Activated CD4-positive, alpha-beta T cell treated with anti-CD3 and anti-CD28 coated beads, Interleukin-2, amount 50 U/mL, for 48 hours (primary cell): ENCODE results near the gene CCDC74A.
A peak's percentile ranks its signal among the peaks of the same experiment; 100 is the strongest.
"Not testable (repeated sequence)": the region's sequence is repeated elsewhere in the genome, so short reads cannot be mapped to it uniquely, and the experiment has no call there.

Experiments
- DNase-seq, 2 experiments: peaks; one replicate each; pipeline ENCODE4 v3.0.0-alpha.2; 2020

CCDC74A gene

GRCh38 chr2:131527131-131528001 lies at the start of gene CCDC74A:
TSS of gene CCDC74A (plus strand) at chr2:131527888. CDS start at chr2:131527971, 83 bp downstream.
- peak; percentile 78 to 84 for DNase-seq

GRCh38 chr2:131478074-131478849 lies 49.4 kb upstream of the CCDC74A start:
- DNase-seq: not testable (repeated sequence)

GRCh38 chr2:131478850-131479461 lies 48.7 kb upstream of the CCDC74A start:
- not testable (repeated sequence) for DNase-seq

GRCh38 chr2:131480351-131480750 lies 47.3 kb upstream of the CCDC74A start:
- DNase-seq: not testable (repeated sequence)

GRCh38 chr2:131482506-131483155 lies 45.1 kb upstream of the CCDC74A start:
- not testable (repeated sequence) for DNase-seq

GRCh38 chr2:131483981-131484820 lies 43.5 kb upstream of the CCDC74A start:
- not testable (repeated sequence) for DNase-seq

- not testable (repeated sequence) for DNase-seq
These were observed 42.7 kb upstream of the CCDC74A start for GRCh38 chr2:131484906-131485460.

- DNase-seq: not testable (repeated sequence)
These were observed 41.3 kb upstream of the CCDC74A start for GRCh38 chr2:131486201-131486902.

GRCh38 chr2:131488306-131489205 lies 39.1 kb upstream of the CCDC74A start:
- no peak for DNase-seq

GRCh38 chr2:131490616-131491468 lies 36.8 kb upstream of the CCDC74A start:
- peak; percentile 31 to 50 for DNase-seq

GRCh38 chr2:131491469-131491836 lies 36.2 kb upstream of the CCDC74A start:
- not testable (repeated sequence) for DNase-seq

GRCh38 chr2:131492015-131492417 lies 35.7 kb upstream of the CCDC74A start, which contains the start of gene MZT2A:
TSS of gene MZT2A (minus strand) at chr2:131492397. CDS start at chr2:131492376, 21 bp downstream.
- DNase-seq: not testable (repeated sequence)

- peak; percentile 97 for DNase-seq
These were observed 35.1 kb upstream of the CCDC74A start for GRCh38 chr2:131492418-131493198.

GRCh38 chr2:131493199-131493968 lies 34.3 kb upstream of the CCDC74A start:
- no peak for DNase-seq

GRCh38 chr2:131495506-131495905 lies 32.2 kb upstream of the CCDC74A start:
- DNase-seq: not testable (repeated sequence)

- peak; percentile 10 to 30 for DNase-seq
These were observed 29.2 kb upstream of the CCDC74A start for GRCh38 chr2:131498321-131498973.
